CD4-positive, alpha-beta T cell treated with Interferon gamma for 1 hour (primary cell): Measurements from ENCODE around the gene GMPR.
A peak's percentile ranks its signal among the peaks of the same experiment; 100 is the strongest.
"Not testable (repeated sequence)": the region's sequence is repeated elsewhere in the genome, so short reads cannot be mapped to it uniquely, and the experiment has no call there.

Source experiments
- DNase-seq: peaks from one replicate; pipeline ENCODE4 v3.0.0-alpha.2; 2020

GMPR gene

DNA sequence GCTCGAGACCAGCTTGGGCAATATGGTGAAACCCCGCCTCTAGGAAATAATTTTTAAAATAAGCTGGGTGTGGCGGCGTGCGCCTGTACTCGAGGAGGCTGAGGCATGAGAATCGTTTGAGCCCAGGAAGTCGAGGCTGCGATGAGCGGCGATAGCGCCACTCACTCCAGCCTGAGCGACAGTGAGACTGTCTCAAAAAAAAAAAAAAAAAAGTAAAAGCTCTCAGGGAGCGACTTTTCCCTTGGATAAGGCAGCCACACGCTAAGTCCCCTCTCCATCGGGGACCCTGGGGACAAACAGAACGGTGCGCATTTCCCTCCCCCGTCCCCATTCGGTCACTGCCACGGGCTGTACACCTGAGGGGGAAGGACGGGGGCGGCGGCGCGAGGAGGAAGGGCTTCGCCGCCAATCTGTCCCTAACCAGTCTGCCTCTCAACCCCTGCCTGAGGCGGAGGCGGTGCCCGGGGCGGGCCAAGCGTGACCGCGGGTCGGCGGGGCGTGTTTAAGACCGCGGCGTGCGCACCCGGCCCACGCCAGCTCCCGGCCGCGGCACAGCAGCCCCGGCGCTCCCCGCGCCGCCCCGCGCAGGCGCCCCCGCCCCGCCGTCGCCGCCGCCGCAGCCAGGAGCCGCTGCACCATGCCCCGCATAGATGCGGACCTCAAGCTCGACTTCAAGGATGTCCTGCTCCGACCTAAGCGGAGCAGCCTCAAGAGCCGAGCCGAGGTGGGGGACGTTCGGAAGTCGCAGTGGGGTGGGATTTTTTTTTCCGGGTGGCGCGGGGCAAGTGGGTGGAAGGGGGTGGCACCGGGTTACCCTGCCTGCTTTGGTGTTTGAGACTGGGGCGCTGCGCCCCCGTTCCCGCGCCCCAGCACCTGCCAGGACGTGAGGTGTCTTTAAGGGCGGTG is at the start of gene GMPR:
Gene GMPR (plus strand): TSS at position 531 of the 906 bp plus-strand sequence. CDS start 107 bp downstream, at position 638.
- DNase-seq = peak; percentile 76

- no peak for DNase-seq
These were observed 48.2 kb upstream of the GMPR start for GRCh38 chr6:16190214-16190613.

- no peak for DNase-seq
These were observed 42.0 kb upstream of the GMPR start for GRCh38 chr6:16196260-16196983.

- DNase-seq = no peak
These were observed 41.3 kb upstream of the GMPR start for GRCh38 chr6:16196984-16197546.

GRCh38 chr6:16198061-16198705 is 40.2 kb upstream of the GMPR start:
- DNase-seq = no peak

- DNase-seq = no peak
These were observed 38.6 kb upstream of the GMPR start for GRCh38 chr6:16199804-16200203.

DNA sequence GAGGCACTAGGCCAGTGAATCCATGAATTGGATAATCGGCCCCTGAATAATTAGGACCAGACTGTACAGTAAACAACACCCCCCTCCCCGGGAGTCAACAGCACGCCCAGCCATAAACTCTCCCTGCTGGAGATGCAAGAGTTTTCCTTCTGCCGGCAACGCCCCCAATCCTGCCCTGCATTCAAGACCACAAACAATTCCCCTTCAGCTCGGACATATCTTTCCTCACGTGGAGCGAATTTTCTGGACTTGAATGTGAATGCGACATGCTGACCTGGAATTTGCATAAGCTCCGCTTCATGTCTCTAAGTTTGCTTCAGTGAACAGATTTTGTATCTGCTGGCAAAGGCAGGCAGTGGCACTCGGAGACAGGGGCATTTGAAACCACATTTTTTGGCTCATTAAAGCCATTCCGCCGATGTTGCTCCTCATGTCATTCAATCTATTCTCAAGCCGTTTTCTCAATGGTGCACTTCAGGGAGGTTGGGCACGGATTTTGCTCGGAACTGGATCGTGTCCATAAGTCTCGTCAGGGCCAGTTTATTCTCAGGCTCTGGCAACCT is 38.0 kb upstream of the GMPR start:
- no peak for DNase-seq

GRCh38 chr6:16201706-16202105 is 36.7 kb upstream of the GMPR start:
- DNase-seq = no peak

GRCh38 chr6:16204653-16205376 is 33.6 kb upstream of the GMPR start:
- DNase-seq = no peak

GRCh38 chr6:16205377-16206144 is 32.8 kb upstream of the GMPR start:
- DNase-seq = peak; percentile 32

GRCh38 chr6:16206595-16207037 is 31.8 kb upstream of the GMPR start:
- peak; percentile 19 for DNase-seq

DNA sequence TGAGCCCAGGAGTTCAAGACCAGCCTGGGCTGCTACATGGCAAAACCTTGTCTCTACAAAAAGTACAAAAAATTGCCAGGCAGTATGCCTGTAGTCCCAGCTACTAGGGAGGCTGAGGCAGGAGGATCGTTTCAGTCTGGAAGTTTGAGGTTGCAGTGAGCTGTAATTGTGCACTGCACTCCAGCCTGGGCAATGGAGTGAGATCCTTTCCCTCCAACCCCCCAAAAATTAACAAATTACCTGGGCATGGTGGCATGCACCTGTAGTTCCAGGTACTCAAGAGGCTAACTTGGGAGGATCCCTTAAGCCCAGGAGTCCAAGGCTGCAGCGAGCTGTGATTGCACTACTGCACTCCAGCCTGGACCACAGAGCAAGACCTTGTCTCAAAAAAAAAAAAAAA is 29.4 kb upstream of the GMPR start:
- DNase-seq = no peak

GRCh38 chr6:16209539-16209938 is 28.8 kb upstream of the GMPR start:
- DNase-seq = no peak

DNA sequence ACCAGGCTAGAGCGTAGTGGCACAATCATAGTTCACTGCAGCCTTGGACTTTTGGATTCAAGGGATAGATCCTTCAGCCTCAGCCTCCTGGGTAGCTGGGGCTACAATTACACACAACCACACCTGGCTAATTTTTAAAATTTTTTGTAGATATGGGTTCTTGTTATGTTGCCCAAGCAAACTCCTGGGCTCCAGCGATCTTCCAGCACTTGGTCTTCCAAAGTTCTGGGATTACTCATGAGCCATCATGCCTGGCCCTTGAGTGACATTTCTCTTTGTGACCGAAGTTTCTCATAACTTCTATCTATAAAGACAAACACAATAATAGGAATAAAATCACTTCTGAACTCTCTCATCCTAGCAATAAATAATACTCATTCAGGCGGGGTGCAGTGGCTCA is 26.1 kb upstream of the GMPR start:
- no peak for DNase-seq

DNA sequence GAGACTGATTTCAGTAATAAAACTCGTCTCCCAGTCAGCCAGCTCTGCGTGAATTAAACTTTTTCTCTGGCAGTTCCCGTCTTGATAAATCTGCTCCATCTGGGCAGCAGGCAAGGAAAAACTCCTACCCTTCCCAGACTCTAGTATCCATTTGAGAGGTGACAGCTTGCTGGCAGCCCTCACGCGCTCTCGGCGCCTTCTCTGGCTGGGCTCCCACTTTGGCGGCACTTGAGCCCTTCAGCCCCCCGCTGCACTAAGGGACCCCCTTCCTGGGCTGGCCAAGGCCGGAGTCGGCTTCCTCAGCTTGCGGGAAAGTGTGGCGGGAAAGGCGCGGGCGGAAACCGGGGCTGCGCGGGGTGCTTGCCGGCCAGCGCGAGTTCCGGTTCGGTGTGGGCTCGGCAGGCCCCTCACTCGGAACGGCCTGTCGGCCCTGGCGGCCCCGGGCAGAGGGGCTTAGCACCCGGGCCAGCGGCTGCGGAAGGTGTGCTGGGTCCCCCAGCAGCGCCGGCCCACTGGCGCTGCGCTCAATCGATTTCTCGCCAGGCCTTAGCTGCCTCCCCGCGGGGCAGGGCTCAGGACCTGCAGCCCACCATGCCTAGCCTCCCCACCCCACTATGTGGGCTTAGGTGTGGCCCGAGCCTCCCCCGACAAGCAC is 21.8 kb upstream of the GMPR start:
- no peak for DNase-seq

- DNase-seq = no peak
These were observed 21.1 kb upstream of the GMPR start for GRCh38 chr6:16217156-16217721.

- no peak for DNase-seq
These were observed 15.6 kb upstream of the GMPR start for GRCh38 chr6:16222826-16223225.

- no peak for DNase-seq
These were observed 15.0 kb upstream of the GMPR start for GRCh38 chr6:16223362-16223761.

GRCh38 chr6:16224409-16224808 is 14.0 kb upstream of the GMPR start:
- DNase-seq = no peak

GRCh38 chr6:16225062-16225731 is 13.2 kb upstream of the GMPR start:
- DNase-seq = not testable (repeated sequence)
